Erythroblast (primary cell): ENCODE data around the gene ZFP1.
"Not testable (repeated sequence)": the region's sequence is repeated elsewhere in the genome, so short reads cannot be mapped to it uniquely, and the experiment has no call there.

Source experiments
- GATA1 ChIP-seq: IDR thresholded peaks from 2 replicates; pipeline ENCODE4 v1.6.1; 2011; ENCODE audit warnings: low read depth, mild to moderate bottlenecking, control low read depth, low read length, moderate library complexity
- POLR2A ChIP-seq: IDR thresholded peaks from 2 replicates; pipeline ENCODE4 v1.6.1; 2011; ENCODE audit warnings: mild to moderate bottlenecking, low read length

DNA sequence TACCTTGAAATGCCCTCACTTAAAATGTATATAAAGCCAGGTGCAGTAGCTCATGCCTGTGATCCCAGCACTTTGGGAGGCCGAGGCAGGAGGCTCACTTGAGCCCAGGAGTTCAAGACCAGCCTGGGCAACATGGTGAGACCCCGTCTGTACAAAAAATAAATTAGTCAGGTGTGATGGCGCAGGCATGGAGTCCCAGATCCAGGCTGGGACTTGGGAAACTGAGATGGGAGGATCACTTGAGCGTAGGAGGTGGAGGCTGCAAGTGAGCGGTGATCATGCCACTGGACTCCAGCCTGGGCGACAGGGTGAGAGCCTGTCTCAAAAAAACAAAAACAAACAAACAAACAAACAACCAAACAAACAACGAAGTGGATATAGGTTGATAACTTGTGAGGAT lies 61.2 kb downstream of the ZFP1 start:
- not testable (repeated sequence) for TF ChIP-seq POLR2A, GATA1
